ENCODE results near the gene CXCL11.

DNA sequence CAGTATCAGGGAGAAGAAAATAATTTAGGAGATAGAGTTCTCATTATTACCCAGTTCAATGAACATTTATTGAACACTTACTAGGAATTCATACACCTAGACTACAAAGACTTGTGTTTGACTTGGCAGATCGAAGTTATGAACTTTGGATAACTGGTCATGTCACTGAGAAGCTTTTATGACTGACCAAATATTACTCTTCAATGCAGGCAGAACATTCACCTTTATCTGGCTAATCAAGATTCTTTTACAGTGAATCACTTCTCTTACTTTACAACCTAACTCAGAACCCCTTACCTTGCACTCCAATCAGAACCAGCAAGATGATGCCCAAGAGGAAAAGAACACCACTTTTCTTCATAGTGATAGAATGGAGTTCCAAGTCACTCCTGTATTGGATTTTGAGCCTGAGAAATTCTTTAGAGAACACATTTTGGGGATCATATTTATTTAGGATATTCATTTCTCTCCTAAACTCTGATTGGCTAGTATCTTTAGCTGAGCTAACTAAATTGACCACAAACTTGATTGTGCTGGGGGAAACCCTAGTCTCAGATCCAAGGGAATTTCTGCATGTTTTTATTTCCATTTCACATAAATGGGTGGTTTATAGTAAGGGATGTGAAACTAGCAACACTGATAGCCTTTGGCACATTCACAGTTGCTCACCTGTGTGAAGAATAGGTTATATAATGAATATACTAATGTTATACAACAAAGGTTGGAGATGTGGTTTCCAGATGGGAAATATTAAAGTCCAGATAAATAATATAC is 28.6 kb downstream of the CXCL11 start, which contains the start of gene CXCL9:
- TF ChIP-seq, protein P1, sequence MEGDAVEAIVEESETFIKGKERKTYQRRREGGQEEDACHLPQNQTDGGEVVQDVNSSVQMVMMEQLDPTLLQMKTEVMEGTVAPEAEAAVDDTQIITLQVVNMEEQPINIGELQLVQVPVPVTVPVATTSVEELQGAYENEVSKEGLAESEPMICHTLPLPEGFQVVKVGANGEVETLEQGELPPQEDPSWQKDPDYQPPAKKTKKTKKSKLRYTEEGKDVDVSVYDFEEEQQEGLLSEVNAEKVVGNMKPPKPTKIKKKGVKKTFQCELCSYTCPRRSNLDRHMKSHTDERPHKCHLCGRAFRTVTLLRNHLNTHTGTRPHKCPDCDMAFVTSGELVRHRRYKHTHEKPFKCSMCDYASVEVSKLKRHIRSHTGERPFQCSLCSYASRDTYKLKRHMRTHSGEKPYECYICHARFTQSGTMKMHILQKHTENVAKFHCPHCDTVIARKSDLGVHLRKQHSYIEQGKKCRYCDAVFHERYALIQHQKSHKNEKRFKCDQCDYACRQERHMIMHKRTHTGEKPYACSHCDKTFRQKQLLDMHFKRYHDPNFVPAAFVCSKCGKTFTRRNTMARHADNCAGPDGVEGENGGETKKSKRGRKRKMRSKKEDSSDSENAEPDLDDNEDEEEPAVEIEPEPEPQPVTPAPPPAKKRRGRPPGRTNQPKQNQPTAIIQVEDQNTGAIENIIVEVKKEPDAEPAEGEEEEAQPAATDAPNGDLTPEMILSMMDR (IDR thresholded peaks at IDR 0.05): no peak
- TF ChIP-seq ZFX (IDR thresholded peaks at IDR 0.05; ENCODE audit: borderline replicate concordance): no peak
